NT2/D1 (cell line): Measurements from ENCODE around the gene INAVA.

Experiments used
- SUZ12 ChIP-seq: IDR thresholded peaks from 2 replicates; pipeline ENCODE4 v1.6.1; 2011; ENCODE audit not compliant: insufficient read length, insufficient read depth; ENCODE audit errors: extremely low read depth
- ZNF274 ChIP-seq: IDR thresholded peaks from 2 replicates; pipeline ENCODE4 v1.6.1; 2011; ENCODE audit warnings: mild to moderate bottlenecking, low read depth, low read length

DNA sequence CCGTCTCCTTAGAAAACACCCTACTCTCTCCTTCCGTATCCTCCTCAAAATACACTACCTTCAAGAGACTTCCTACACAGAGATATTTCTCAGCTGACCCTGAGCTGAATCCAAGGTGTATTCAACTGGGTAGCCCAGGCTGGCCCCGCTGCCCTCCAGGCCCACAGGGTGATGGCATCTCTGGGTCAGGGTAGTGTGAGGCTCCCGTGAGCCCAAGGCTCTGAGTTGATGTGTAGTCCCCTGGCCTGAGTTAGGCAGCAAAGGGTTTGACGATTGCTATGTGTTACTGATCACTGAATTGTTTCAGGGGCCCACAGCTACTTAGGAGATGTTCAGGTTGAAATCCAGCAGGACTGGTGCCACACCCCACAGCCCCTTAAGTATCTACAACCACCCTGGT is 6.7 kb downstream of the INAVA start:
- TF ChIP-seq ZNF274 (no peak), SUZ12 (no peak)
